ENCODE results near the gene TEKT3. TPM values are rescaled to one million over a fixed set of nuclear protein-coding genes. Genes with fewer than 3 reads are reported as not detected.

TEKT3 gene
- total RNA-seq, 1 experiment from 2014 or later = 1.0 TPM

DNA sequence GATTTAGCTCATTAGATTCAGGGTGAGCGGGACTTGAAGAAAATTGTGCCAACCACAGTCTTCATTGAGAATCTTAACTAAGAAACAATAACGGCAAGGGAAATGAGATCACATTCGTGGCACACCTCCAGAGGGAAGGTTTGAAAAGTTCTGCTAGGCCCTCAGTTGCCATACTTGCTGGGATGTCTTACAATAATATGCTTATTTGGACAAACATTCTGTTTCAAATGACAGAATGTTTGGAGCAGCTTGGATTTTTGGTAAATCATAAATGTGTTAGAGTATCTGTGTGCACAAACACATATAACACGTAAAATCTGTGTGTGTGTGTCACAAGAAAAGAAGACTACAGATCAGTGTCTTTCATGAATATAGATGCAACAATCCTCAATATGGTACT is 24.6 kb upstream of the TEKT3 start:
- Histone ChIP-seq H3K9me3 (replicated peaks) (no peaks in the 10 kb centered on the region), H3K4me1 (replicated peaks) (no peaks in the 10 kb centered on the region), H3K27ac (no peak overlapping the region), H3K4me3 (no peak overlapping the region), H3K27me3 (replicated peaks) (no peaks in the 10 kb centered on the region), H3K36me3 (no peaks in the 10 kb centered on the region)
- no peak for DNase-seq (ENCODE audit: low read depth in 1 of 2, low spot score in 2 of 2)

DNA sequence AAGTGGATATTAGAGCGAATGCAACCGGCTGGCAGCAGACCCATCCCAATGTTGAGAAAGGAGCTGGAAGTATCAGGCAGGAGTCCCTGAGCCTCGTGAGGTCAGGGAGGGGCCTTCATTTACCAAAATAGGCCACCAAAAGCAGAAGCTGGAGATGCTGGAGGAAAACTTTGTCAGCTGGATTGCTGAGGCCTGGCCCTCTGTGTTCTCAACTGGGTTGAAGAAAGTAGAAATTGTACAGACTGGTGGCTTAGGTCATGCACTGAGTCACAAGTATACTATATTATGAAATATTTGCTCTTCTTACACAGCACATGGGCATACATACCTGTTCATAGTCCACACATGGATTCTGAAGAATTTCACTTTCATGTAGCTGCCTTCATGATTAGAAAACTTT is 23.2 kb upstream of the TEKT3 start:
- Histone ChIP-seq H3K36me3 (no peaks in the 10 kb centered on the region), H3K4me1 (replicated peaks) (no peaks in the 10 kb centered on the region), H3K27me3 (replicated peaks) (no peaks in the 10 kb centered on the region), H3K4me3 (no peak overlapping the region), H3K9me3 (replicated peaks) (no peaks in the 10 kb centered on the region), H3K27ac (no peak overlapping the region)
- no peak for DNase-seq (ENCODE audit: low read depth in 1 of 2, low spot score in 2 of 2)

DNA sequence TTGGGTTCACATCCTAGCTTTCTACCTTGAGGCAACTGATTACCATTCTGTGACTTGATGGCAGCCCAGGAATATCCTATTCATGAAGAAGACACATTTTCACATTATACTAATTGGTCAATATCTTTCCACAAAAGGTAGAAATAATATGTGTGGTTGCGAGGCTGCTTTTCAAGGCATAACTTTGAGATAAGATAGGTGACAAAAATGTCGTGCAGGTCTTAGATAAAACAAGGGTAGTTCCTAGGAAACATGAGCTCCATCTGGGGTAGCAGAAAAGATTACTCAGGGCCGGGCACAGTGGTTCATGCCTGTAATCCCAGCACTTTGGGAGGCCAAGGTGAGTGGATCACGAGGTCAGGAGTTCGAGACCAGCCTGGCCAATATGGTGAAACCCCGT is 22.3 kb upstream of the TEKT3 start:
- H3K9me3 ChIP-seq (replicated peaks) = no peaks in the 10 kb centered on the region
- no peaks in the 10 kb centered on the region for H3K4me1 ChIP-seq (replicated peaks)
- DNase-seq (ENCODE audit: low read depth in 1 of 2, low spot score in 2 of 2) = no peak
- no peaks in the 10 kb centered on the region for H3K27me3 ChIP-seq (replicated peaks)
- H3K36me3 ChIP-seq = no peaks in the 10 kb centered on the region
- no peak overlapping the region for H3K4me3 ChIP-seq
- H3K27ac ChIP-seq = no peak overlapping the region

DNA sequence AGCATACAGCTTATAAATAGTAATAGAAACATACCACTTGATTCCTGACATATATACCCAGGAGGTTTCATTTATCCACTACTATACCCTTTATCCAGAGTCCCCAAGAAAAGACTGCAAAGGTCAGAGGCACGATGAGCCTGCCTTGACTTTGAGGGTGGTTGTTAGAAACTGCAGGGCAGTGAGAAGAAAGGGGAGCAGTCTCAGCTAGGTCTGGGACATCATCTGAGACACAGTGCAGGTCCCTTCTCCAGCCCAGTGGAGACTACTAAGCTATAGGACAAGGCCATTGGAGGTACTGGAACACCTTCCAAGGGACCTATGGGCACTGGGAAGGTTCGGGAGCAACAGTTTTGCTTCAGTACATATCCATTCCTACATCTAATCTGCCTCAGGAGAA is 20.2 kb upstream of the TEKT3 start:
- no peaks in the 10 kb centered on the region for H3K9me3 ChIP-seq (replicated peaks)
- no peak for DNase-seq (ENCODE audit: low read depth in 1 of 2, low spot score in 2 of 2)
- no peak overlapping the region for H3K4me3 ChIP-seq
- H3K27ac ChIP-seq = no peak overlapping the region
- no peaks in the 10 kb centered on the region for H3K27me3 ChIP-seq (replicated peaks)
- H3K36me3 ChIP-seq = no peaks in the 10 kb centered on the region
- H3K4me1 ChIP-seq (replicated peaks) = no peaks in the 10 kb centered on the region

DNA sequence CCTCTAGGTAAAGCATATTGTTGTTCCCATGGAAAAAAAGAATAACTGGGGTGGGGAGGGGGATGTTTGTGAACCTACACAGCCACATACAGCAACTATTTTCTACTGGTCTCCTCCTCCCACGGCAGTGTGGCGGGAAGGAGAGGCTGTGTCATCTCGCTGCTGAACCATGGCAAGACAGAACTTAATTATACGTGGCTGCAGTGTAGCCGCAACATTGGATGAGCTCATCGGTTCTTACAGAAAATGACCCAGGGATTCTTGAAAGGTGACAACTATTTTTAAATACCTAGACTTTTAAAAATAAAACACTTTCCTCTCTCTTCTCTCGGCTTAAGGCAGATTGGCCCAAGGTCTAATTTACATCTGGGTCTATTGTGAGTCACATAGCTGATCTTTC is 19.8 kb upstream of the TEKT3 start:
- no peak for DNase-seq (ENCODE audit: low read depth in 1 of 2, low spot score in 2 of 2)
- Histone ChIP-seq H3K27ac (no peak overlapping the region), H3K36me3 (no peaks in the 10 kb centered on the region), H3K4me1 (replicated peaks) (no peaks in the 10 kb centered on the region), H3K27me3 (replicated peaks) (no peaks in the 10 kb centered on the region), H3K9me3 (replicated peaks) (no peaks in the 10 kb centered on the region), H3K4me3 (no peak overlapping the region)

DNA sequence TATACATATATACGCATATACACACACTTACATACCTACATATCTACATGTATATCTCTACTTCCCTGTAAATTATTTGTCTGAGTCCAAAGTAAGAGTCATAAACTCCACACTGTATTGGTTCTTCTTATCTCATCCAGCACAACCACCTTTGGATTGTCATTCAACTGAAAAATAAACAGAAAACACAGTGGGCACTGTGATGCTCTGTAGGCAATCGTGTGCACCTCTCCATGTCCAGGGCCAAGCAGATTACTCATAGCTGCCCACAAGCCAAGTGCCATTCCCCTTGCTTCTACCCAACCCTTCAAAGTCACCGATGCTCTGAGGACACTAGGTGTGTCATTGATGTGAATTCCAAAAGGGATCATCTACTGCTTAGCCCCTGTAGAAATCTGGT is 12.9 kb upstream of the TEKT3 start:
- no peaks in the 10 kb centered on the region for H3K9me3 ChIP-seq (replicated peaks)
- no peaks in the 10 kb centered on the region for H3K36me3 ChIP-seq
- H3K27ac ChIP-seq = no peak overlapping the region
- H3K4me3 ChIP-seq = no peak overlapping the region
- H3K27me3 ChIP-seq (replicated peaks) = no peaks in the 10 kb centered on the region
- no peak for DNase-seq (ENCODE audit: low read depth in 1 of 2, low spot score in 2 of 2)
- H3K4me1 ChIP-seq (replicated peaks) = no peaks in the 10 kb centered on the region

DNA sequence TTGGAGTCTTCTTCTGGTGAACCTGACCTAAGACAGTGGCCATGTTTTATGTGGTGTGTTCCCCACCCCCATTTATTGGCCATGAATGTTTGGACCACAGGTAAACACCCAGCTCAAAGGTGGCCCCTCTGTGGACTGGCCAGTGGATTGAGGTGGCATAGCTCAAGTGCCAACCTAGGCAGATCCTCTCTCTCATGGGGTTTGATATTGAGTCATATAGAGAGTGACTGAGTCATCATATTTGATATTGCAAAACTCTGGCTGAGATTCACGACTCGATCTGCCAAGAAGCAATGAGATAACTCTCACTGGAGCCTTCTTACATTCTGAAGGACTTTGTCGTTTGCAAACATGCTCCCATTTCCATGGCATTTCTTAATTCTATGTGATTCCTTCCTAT is 10.5 kb upstream of the TEKT3 start:
- no peak for DNase-seq (ENCODE audit: low read depth in 1 of 2, low spot score in 2 of 2)
- Histone ChIP-seq H3K27me3 (replicated peaks) (no peaks in the 10 kb centered on the region), H3K36me3 (no peaks in the 10 kb centered on the region), H3K27ac (no peak overlapping the region), H3K9me3 (replicated peaks) (no peaks in the 10 kb centered on the region), H3K4me3 (no peak overlapping the region), H3K4me1 (replicated peaks) (peaks cover 6% of the 10 kb centered on the region)

DNA sequence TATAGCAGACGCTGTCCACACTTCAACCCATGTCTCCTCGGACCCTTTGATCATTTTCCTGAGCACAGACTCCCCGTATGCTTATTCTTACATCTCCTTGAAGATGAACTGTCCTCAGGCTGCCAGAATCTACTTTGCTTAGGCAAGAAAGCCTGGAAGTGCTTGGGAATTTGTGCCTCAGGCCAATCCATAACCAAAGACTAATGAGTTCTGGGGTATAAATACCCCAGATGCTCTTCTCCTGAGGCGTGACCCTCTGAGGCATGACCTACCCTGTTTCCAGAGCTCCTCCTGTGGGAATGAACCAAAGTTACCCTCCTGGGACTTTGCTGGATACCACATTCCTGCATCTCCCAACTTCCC is 10.1 kb upstream of the TEKT3 start:
- H3K27me3 ChIP-seq (replicated peaks) = no peaks in the 10 kb centered on the region
- H3K4me3 ChIP-seq = no peak overlapping the region
- no peaks in the 10 kb centered on the region for H3K9me3 ChIP-seq (replicated peaks)
- H3K4me1 ChIP-seq (replicated peaks) = peaks cover 6% of the 10 kb centered on the region
- DNase-seq (ENCODE audit: low read depth in 1 of 2, low spot score in 2 of 2) = no peak
- H3K36me3 ChIP-seq = no peaks in the 10 kb centered on the region
- H3K27ac ChIP-seq = no peak overlapping the region

DNA sequence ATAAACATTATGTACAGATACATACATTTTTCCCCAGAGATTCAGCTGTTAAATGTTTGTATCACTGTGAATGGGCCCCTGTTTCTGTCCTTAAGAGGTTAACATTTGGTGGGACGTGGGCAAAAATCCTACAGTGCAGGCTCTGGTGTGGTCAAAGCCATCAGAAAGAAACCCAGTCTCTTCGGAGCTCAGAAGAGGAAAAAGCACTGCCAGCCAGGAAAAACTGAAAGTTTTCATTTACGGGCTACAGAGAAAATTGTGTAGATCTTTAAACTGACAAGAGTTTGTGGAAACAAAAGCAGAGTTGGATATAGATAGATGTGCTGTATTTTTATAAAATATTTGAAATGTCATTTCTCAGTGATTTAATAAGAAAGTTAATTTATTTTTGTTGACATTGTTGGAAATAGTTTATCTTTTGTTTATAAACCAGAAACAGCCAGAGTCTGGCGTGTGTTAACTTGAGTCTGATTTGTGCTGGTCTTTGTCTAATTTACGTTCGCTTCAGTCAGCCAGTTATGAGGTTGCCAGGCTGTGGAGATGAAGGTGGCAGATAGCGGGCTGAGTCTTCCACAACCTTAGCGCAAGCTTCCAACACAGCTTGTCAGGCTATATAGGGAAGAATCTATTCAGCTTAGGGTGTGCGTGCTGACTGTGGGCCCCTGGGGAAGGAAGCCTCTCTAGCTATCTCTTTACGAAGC is 9.5 kb upstream of the TEKT3 start:
- no peaks in the 10 kb centered on the region for H3K27me3 ChIP-seq (replicated peaks)
- no peak for DNase-seq (ENCODE audit: low read depth in 1 of 2, low spot score in 2 of 2)

DNA sequence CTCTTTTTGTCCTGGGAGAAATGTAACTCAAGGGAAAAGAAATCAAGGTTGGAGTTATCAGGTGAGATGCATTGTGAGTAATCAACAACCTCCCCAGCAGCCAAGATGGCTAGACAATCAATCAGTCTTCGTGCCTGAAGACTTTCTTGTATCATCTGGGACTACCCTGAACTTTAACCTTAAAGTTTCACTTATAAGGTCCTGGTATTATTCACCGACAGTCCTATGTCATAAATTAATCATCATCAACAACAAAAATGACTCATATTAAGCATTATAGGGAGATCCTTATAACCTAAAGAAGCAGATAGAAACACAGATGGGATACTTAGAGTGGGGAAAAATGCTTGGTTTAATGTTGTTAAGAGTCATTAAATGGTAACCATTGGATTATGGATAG is 7.7 kb upstream of the TEKT3 start:
- Histone ChIP-seq H3K27me3 (replicated peaks) (no peaks in the 10 kb centered on the region), H3K9me3 (replicated peaks) (no peaks in the 10 kb centered on the region), H3K4me1 (replicated peaks) (peaks cover 6% of the 10 kb centered on the region), H3K4me3 (no peak overlapping the region), H3K27ac (no peak overlapping the region), H3K36me3 (no peaks in the 10 kb centered on the region)
- DNase-seq (ENCODE audit: low read depth in 1 of 2, low spot score in 2 of 2) = no peak

More for the DNA sequence above, 9.5 kb upstream of the TEKT3 start:
- no peak overlapping the region for H3K27ac ChIP-seq
- H3K4me1 ChIP-seq (replicated peaks) = peaks cover 6% of the 10 kb centered on the region
- H3K9me3 ChIP-seq (replicated peaks) = no peaks in the 10 kb centered on the region
- no peak overlapping the region for H3K4me3 ChIP-seq
- no peaks in the 10 kb centered on the region for H3K36me3 ChIP-seq

DNA sequence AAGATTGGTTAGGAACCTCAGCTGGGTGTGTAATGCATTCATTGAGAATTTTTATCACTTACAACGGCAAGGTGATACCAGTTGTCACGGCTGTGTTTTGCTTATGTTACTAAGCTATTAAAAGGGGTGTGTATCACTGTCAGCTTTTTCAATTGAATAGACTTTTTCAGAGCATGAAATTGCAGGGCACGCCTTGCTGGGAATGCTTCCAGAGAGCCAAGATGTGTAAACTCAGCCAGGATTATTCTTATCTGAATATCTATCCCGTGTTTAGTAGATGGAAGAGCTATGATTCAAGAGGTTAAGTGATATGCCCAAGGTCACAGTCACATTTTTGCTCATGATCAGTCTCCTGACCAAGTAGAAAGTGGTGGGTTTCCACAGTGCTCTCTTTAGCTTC is 6.6 kb upstream of the TEKT3 start:
- H3K9me3 ChIP-seq (replicated peaks) = no peaks in the 10 kb centered on the region
- H3K4me1 ChIP-seq (replicated peaks) = peaks cover 6% of the 10 kb centered on the region
- no peak overlapping the region for H3K4me3 ChIP-seq
- no peaks in the 10 kb centered on the region for H3K27me3 ChIP-seq (replicated peaks)
- no peak for DNase-seq (ENCODE audit: low read depth in 1 of 2, low spot score in 2 of 2)
- H3K27ac ChIP-seq = no peak overlapping the region
- no peaks in the 10 kb centered on the region for H3K36me3 ChIP-seq

DNA sequence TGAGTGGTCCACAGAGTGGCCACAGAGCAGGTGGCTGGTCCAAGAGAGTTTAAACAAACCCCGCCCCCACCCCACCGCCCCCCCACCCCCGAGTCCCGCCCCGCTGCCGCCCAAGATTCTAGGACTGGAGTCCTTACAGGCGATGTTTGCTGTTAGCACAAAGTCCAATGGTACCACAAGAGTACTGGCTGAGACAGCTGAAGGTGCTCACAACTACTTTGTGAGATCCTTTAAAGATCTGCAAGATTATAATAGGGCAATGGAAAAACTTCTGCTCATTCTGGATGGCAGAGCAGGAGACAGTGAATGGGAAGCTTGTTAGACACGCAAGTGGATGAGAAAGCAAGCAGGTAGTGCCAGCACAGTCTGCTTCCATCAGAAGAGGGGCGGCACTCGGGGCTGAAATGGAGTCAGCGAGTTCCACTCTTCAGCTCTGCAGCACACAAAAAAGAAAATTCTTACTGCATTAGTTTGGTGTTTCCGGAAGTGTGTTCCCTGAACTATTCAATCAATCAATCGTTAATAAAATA is 4.7 kb upstream of the TEKT3 start:
- Histone ChIP-seq H3K4me1 (replicated peaks) (peaks cover 12% of the 10 kb centered on the region), H3K27me3 (replicated peaks) (no peaks in the 10 kb centered on the region), H3K9me3 (replicated peaks) (no peaks in the 10 kb centered on the region), H3K27ac (no peak overlapping the region), H3K4me3 (no peak overlapping the region), H3K36me3 (no peaks in the 10 kb centered on the region)
- DNase-seq (ENCODE audit: low read depth in 1 of 2, low spot score in 2 of 2) = no peak

DNA sequence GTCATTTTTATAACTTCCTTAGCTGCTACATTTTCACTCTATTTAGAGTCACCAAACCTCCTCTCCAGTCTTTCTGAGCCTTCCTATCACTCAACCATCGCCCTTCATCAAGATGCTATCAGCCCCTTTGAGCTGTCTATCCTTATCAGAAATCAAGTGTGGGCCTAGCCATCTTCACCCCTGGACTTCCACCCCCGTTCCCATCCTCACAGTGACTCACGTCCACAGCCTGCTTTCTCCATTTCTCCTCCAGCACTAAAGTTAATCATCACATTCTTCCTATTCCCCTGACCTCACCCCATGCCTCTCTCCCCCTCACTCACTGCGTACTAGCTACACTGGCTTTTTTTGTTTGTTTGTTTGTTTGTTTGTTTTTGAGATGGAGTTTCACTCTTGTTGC is 2.4 kb upstream of the TEKT3 start:
- H3K9me3 ChIP-seq (replicated peaks) = no peaks in the 10 kb centered on the region
- H3K4me3 ChIP-seq = no peak overlapping the region
- H3K36me3 ChIP-seq = no peaks in the 10 kb centered on the region
- no peak overlapping the region for H3K27ac ChIP-seq
- no peaks in the 10 kb centered on the region for H3K27me3 ChIP-seq (replicated peaks)
- no peak for DNase-seq (ENCODE audit: low read depth in 1 of 2, low spot score in 2 of 2)
- H3K4me1 ChIP-seq (replicated peaks) = peaks cover 12% of the 10 kb centered on the region

DNA sequence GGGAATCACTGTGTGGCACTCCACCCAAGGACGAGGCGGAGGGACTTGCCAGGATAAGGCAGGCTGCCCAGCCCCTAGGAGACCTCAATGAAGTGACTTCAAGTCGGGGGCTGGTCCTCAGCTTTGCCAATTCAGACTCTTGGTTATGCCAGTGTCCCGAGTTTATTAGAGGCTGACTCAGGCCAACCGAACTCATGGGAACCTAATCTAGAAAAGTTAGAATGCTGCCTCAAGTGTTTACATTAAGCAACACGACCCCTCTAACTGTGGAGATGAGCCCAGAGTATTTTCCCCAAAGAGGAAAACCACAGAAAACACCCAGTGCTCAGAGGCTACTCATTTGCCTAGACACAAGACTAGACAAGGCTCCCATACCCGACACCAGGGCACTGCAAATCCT is 1.1 kb upstream of the TEKT3 start:
- Histone ChIP-seq H3K36me3 (no peaks in the 10 kb centered on the region), H3K4me3 (no peak overlapping the region), H3K27ac (no peak overlapping the region), H3K9me3 (replicated peaks) (no peaks in the 10 kb centered on the region), H3K4me1 (replicated peaks) (peaks cover 6% of the 10 kb centered on the region; the same call in 1 of the 2 replicates), H3K27me3 (replicated peaks) (no peaks in the 10 kb centered on the region)
- no peak for DNase-seq (ENCODE audit: low read depth in 1 of 2, low spot score in 2 of 2)

DNA sequence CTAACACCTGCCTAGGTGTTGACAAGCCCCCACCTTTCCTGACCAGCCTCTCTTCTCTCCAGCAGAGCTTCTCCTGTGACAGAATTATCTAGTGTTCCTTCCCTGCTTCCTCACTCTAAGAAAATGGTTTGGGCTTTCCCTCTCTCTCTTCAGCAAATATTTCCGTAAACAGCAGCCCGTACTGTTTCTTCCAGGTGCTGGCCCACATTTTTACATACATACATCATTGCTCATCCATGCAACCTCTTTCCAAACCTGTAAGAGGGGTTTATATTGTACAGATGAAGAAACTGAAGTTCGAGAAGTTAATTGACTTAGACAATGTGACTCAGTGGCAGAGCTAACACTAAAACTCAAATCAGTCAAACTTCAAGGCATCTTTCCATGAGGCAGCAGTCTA is 569 bp upstream of the TEKT3 start:
- no peak for DNase-seq (ENCODE audit: low read depth in 1 of 2, low spot score in 2 of 2)
- Histone ChIP-seq H3K4me1 (replicated peaks) (peaks cover 6% of the 10 kb centered on the region; the same call in 1 of the 2 replicates), H3K4me3 (no peak overlapping the region), H3K9me3 (replicated peaks) (no peaks in the 10 kb centered on the region), H3K27me3 (replicated peaks) (no peaks in the 10 kb centered on the region), H3K36me3 (no peaks in the 10 kb centered on the region), H3K27ac (no peak overlapping the region)

All from SJSA1 (cell line).